ENCODE measurements around the gene ERP27. TPM values are rescaled to one million over a fixed set of nuclear protein-coding genes. Genes with fewer than 3 reads are reported as not detected.

Gene ERP27
- polyA plus RNA-seq, 1 of the 3 experiments (the other 2 are of a cell fraction): 0.64 TPM

- ChIA-PET POLR2A (no interaction called here), CTCF (interaction anchor here (1.1 to 1.2 kb wide), 2 partner anchors 35 to 155 kb away, joined by 3 read pairs; no protein-coding TSS in a partner anchor)
- WGBS (ENCODE audit: low lambda C conversion rate): 75% methylated on average over 8 of the region's 8 CpGs
- Histone ChIP-seq H3K27ac (ENCODE audit: low read depth in 2 of 2, low read length in 1 of 2) (no peak overlapping the region), H4K20me1 (ENCODE audit: insufficient read depth) (no peaks in the 10 kb centered on the region), H3K79me2 (ENCODE audit: insufficient read depth) (no peaks in the 10 kb centered on the region), H3K4me2 (no peak overlapping the region), H3K4me1 (ENCODE audit: control insufficient read depth in 1 of 2, insufficient read depth in 2 of 2, low read depth in 1 of 2, low read length in 1 of 2) (peaks cover 0 to 7% of the 10 kb centered on the region in 2 experiments; a peak in 2 of 4 replicates), H3K36me3 (replicated peaks in 1 of 2; ENCODE audit: control insufficient read depth in 1 of 2, insufficient read depth in 2 of 2, low read length in 1 of 2) (peaks cover 2 to 11% of the 10 kb centered on the region in 2 experiments), H3K9ac (no peak overlapping the region), H3F3A (replicated peaks; ENCODE audit: insufficient read depth) (no peaks in the 10 kb centered on the region), H3K27me3 (ENCODE audit: insufficient read depth) (no peaks in the 10 kb centered on the region), H3K9me2 (no peaks in the 10 kb centered on the region; the same call in 1 of the 2 replicates), H3K9me3 (no peaks in the 10 kb centered on the region), H2AFZ (ENCODE audit: low read depth) (no peak overlapping the region), H3K4me3 (ENCODE audit: low read depth in 2 of 2, low read length in 1 of 2) (no peak overlapping the region)
- TF ChIP-seq EP300 (IDR thresholded peaks at IDR 0.05; ENCODE audit: borderline replicate concordance in 1 of 2, low read depth in 1 of 2, low read length in 1 of 2) (no peak), MAX (IDR thresholded peaks at IDR 0.05; ENCODE audit: low read depth) (no peak), EZH2phosphoT487 (IDR thresholded peaks at IDR 0.05; ENCODE audit: borderline replicate concordance, low read depth) (no peak), YY1 (IDR thresholded peaks at IDR 0.05; ENCODE audit: low read depth) (no peak), SIN3A (IDR thresholded peaks at IDR 0.05; ENCODE audit: borderline replicate concordance, low read depth, low read length) (no peak), POLR2AphosphoS5 (IDR thresholded peaks at IDR 0.05; ENCODE audit: low read depth, low read length) (no peak), ELF1 (IDR thresholded peaks at IDR 0.05) (no peak), FOXM1 (IDR thresholded peaks at IDR 0.05; ENCODE audit: low read depth) (no peak), TCF12 (IDR thresholded peaks at IDR 0.05) (no peak), TAF1 (IDR thresholded peaks at IDR 0.05; ENCODE audit: borderline replicate concordance, low read depth, low read length) (no peak), PBX3 (IDR thresholded peaks at IDR 0.05) (no peak), JUND (IDR thresholded peaks at IDR 0.05) (no peak)
- no peak for DNase-seq
Measured at GRCh38 chr12:14879222-14879933, 59.0 kb downstream of the ERP27 start.

GRCh38 chr12:14878488-14878887, 59.8 kb downstream of the ERP27 start:
- no peak for DNase-seq
- Histone ChIP-seq H3K79me2 (ENCODE audit: insufficient read depth) (no peaks in the 10 kb centered on the region), H4K20me1 (ENCODE audit: insufficient read depth) (no peaks in the 10 kb centered on the region), H2AFZ (ENCODE audit: low read depth) (no peak overlapping the region), H3K36me3 (replicated peaks in 1 of 2; ENCODE audit: control insufficient read depth in 1 of 2, insufficient read depth in 2 of 2, low read length in 1 of 2) (peaks cover 2 to 9% of the 10 kb centered on the region in 2 experiments), H3K27me3 (ENCODE audit: insufficient read depth) (no peaks in the 10 kb centered on the region), H3K4me2 (no peak overlapping the region), H3K27ac (ENCODE audit: low read depth in 2 of 2, low read length in 1 of 2) (no peak overlapping the region), H3K9ac (no peak overlapping the region), H3K4me1 (ENCODE audit: control insufficient read depth in 1 of 2, insufficient read depth in 2 of 2, low read depth in 1 of 2, low read length in 1 of 2) (no peaks in the 10 kb centered on the region), H3F3A (replicated peaks; ENCODE audit: insufficient read depth) (no peaks in the 10 kb centered on the region), H3K4me3 (ENCODE audit: low read depth in 2 of 2, low read length in 1 of 2) (no peak overlapping the region), H3K9me3 (no peaks in the 10 kb centered on the region), H3K9me2 (no peaks in the 10 kb centered on the region; the same call in 1 of the 2 replicates)
- POLR2A ChIA-PET: no interaction called here
- WGBS (ENCODE audit: low lambda C conversion rate): 87% methylated on average over 1 of the region's 1 CpG
- CTCF ChIA-PET: interaction anchor here (1.1 to 1.2 kb wide), 2 partner anchors 34 to 154 kb away, joined by 3 read pairs; no protein-coding TSS in a partner anchor
- TF ChIP-seq CTCF (IDR thresholded peaks at IDR 0.05) (no peak), GATA2 (CRISPR knock-in tag; IDR thresholded peaks at IDR 0.05) (no peak), POLR2AphosphoS5 (IDR thresholded peaks at IDR 0.05; ENCODE audit: low read depth, low read length) (no peak), JUND (IDR thresholded peaks at IDR 0.05) (no peak), USF2 (IDR thresholded peaks at IDR 0.05; ENCODE audit: borderline replicate concordance, low read depth, low read length) (no peak), GABPA (IDR thresholded peaks at IDR 0.05; ENCODE audit: low read depth) (no peak), SMC3 (IDR thresholded peaks at IDR 0.05; ENCODE audit: low read depth, low read length) (no peak), NRF1 (IDR thresholded peaks at IDR 0.05; ENCODE audit: low read depth, low read length) (no peak), EP300 (IDR thresholded peaks at IDR 0.05; ENCODE audit: borderline replicate concordance in 1 of 2, low read depth in 1 of 2, low read length in 1 of 2) (no peak), RXRA (IDR thresholded peaks at IDR 0.05; ENCODE audit: borderline replicate concordance, low read depth) (no peak)
